H9 (cell line): ENCODE results near the gene TGM2. TPM values are rescaled to one million over a fixed set of nuclear protein-coding genes. Genes with fewer than 3 reads are reported as not detected.

Experiments used
- DNase-seq: peaks from one replicate; pipeline ENCODE4 v3.0.0-alpha.2; 2017
- H2AFZ ChIP-seq: one replicate; pipeline ENCODE4 v1.6.1; 2013; ENCODE audit warnings: mild to moderate bottlenecking, low read length, control low read depth, moderate library complexity
- H2AK5ac ChIP-seq: 2 replicates; pipeline ENCODE4 v1.6.1; 2013; ENCODE audit warnings: low read length, control low read depth, mixed read lengths; ENCODE audit not compliant: insufficient read length
- H2BK120ac ChIP-seq: one replicate; pipeline ENCODE4 v1.6.1; 2013; ENCODE audit warnings: low read depth, mild to moderate bottlenecking, low read length, control low read depth, inconsistent platforms; ENCODE audit not compliant: poor library complexity, severe bottlenecking
- H2BK12ac ChIP-seq: 2 replicates; pipeline ENCODE4 v1.6.1; 2013; ENCODE audit warnings: low read length, control low read depth, mixed read lengths, low read depth; ENCODE audit not compliant: insufficient read length
- H2BK15ac ChIP-seq: 2 replicates; pipeline ENCODE4 v1.6.1; 2013; ENCODE audit warnings: low read depth, low read length, control low read depth
- H2BK20ac ChIP-seq: one replicate; pipeline ENCODE4 v1.6.1; 2013; ENCODE audit warnings: low read depth, mild to moderate bottlenecking, low read length, control low read depth, inconsistent platforms; ENCODE audit not compliant: poor library complexity, severe bottlenecking
- H2BK5ac ChIP-seq: 2 replicates; pipeline ENCODE4 v1.6.1; 2013; ENCODE audit warnings: low read length, control low read depth, mixed read lengths; ENCODE audit not compliant: insufficient read length
- H3K14ac ChIP-seq: 2 replicates; pipeline ENCODE4 v1.6.1; 2013; ENCODE audit warnings: low read length, control low read depth; ENCODE audit not compliant: insufficient read depth
- H3K18ac ChIP-seq: 2 replicates; pipeline ENCODE4 v1.6.1; 2013; ENCODE audit warnings: low read depth, mild to moderate bottlenecking, mixed read lengths, low read length, control low read depth; ENCODE audit not compliant: insufficient read length
- H3K23ac ChIP-seq: 2 replicates; pipeline ENCODE4 v1.6.1; 2013; ENCODE audit warnings: low read length, control low read depth, mixed read lengths, low read depth; ENCODE audit not compliant: insufficient read length
- H3K23me2 ChIP-seq: 2 replicates; pipeline ENCODE4 v1.6.1; 2013; ENCODE audit warnings: low read depth, mild to moderate bottlenecking, mixed read lengths, low read length, control low read depth; ENCODE audit not compliant: insufficient read length, poor library complexity, severe bottlenecking
- H3K27ac ChIP-seq: 2 replicates; pipeline ENCODE4 v1.5.1; 2013; ENCODE audit warnings: low read length, control low read depth, mixed read lengths, low read depth; ENCODE audit not compliant: insufficient read length
- H3K27me3 ChIP-seq: 2 replicates; pipeline ENCODE4 v1.6.1; 2013; ENCODE audit warnings: low read length, control low read depth, inconsistent platforms; ENCODE audit not compliant: insufficient read depth
- H3K4ac ChIP-seq: 2 replicates; pipeline ENCODE4 v1.6.1; 2013; ENCODE audit warnings: low read depth, mild to moderate bottlenecking, control low read depth, inconsistent platforms, low read length, moderate library complexity
- H3K4me1 ChIP-seq: 2 replicates; pipeline ENCODE4 v1.6.1; 2013; ENCODE audit warnings: low read length, control low read depth, inconsistent platforms; ENCODE audit not compliant: insufficient read depth
- H3K4me2 ChIP-seq: 2 replicates; pipeline ENCODE4 v1.6.1; 2013; ENCODE audit warnings: low read length, control low read depth, mixed read lengths; ENCODE audit not compliant: insufficient read length, insufficient read depth
- H3K56ac ChIP-seq: 2 replicates; pipeline ENCODE4 v1.6.1; 2013; ENCODE audit warnings: low read depth, mild to moderate bottlenecking, mixed read lengths, low read length, control low read depth; ENCODE audit not compliant: insufficient read length
- H3K79me1 ChIP-seq: 2 replicates; pipeline ENCODE4 v1.6.1; 2013; ENCODE audit warnings: low read depth, mild to moderate bottlenecking, moderate library complexity, low read length, control low read depth, inconsistent platforms; ENCODE audit not compliant: insufficient read depth, poor library complexity, severe bottlenecking
- H3K79me2 ChIP-seq: 2 replicates; pipeline ENCODE4 v1.6.1; 2013; ENCODE audit warnings: low read length, control low read depth, inconsistent platforms; ENCODE audit not compliant: insufficient read depth
- H3K9ac ChIP-seq: 2 replicates; pipeline ENCODE4 v1.6.1; 2013; ENCODE audit warnings: low read length, control low read depth, mixed read lengths; ENCODE audit not compliant: insufficient read length; ENCODE audit errors: extremely low read depth
- H3K9me3 ChIP-seq: one replicate; pipeline ENCODE4 v1.6.1; 2013; ENCODE audit warnings: low read depth, low read length, inconsistent platforms; ENCODE audit not compliant: control insufficient read depth
- H3T11ph ChIP-seq: one replicate; pipeline ENCODE4 v1.6.1; 2013; ENCODE audit warnings: mild to moderate bottlenecking, low read length, control low read depth, inconsistent platforms
- H4K20me1 ChIP-seq: one replicate; pipeline ENCODE4 v1.6.1; 2013; ENCODE audit not compliant: control insufficient read depth, insufficient read length, insufficient read depth
- H4K5ac ChIP-seq: 2 replicates; pipeline ENCODE4 v1.6.1; 2013; ENCODE audit warnings: low read depth, mild to moderate bottlenecking, mixed read lengths, low read length, control low read depth; ENCODE audit not compliant: insufficient read length
- H4K8ac ChIP-seq: replicated peaks from 2 replicates; pipeline ENCODE4 v1.6.1; 2013; ENCODE audit warnings: low read length, control low read depth, mixed read lengths, low read depth; ENCODE audit not compliant: insufficient read length
- H4K91ac ChIP-seq: 2 replicates; pipeline ENCODE4 v1.6.1; 2013; ENCODE audit warnings: low read depth, mild to moderate bottlenecking, moderate library complexity, mixed read lengths, low read length, control low read depth; ENCODE audit not compliant: insufficient read length
- H3K27ac Mint-ChIP-seq, 3 experiments: 2 replicates in 2 of 3; 3 replicates in 1 of 3; pipeline ENCODE4 v1.8.0; 2020 to 2021; ENCODE audit warnings: mixed read lengths in 3 of 3, mild to moderate bottlenecking in 1 of 3, moderate library complexity in 1 of 3
- H3K27me3 Mint-ChIP-seq: 2 replicates; pipeline ENCODE4 v1.8.0; 2021; ENCODE audit warnings: low read depth, mild to moderate bottlenecking, moderate library complexity, mixed read lengths
- H3K36me3 Mint-ChIP-seq, 3 experiments: 2 replicates in 2 of 3; 3 replicates in 1 of 3; pipeline ENCODE4 v1.8.0; 2020 to 2021; ENCODE audit warnings: low read depth in 3 of 3, mixed read lengths in 3 of 3; ENCODE audit not compliant: insufficient read depth in 1 of 3
- H3K4me1 Mint-ChIP-seq, 2 experiments: 2 replicates each; pipeline ENCODE4 v1.8.0; 2020; ENCODE audit warnings: mixed read lengths in 2 of 2
- H3K4me3 Mint-ChIP-seq, 2 experiments: 2 replicates in 1 of 2; 3 replicates in 1 of 2; pipeline ENCODE4 v1.8.0; 2020 to 2021; ENCODE audit warnings: mild to moderate bottlenecking in 2 of 2, mixed read lengths in 2 of 2, moderate library complexity in 1 of 2
- H3K9me3 Mint-ChIP-seq, 2 experiments: 2 replicates in 1 of 2; 3 replicates in 1 of 2; pipeline ENCODE4 v1.8.0; 2020; ENCODE audit warnings: mild to moderate bottlenecking in 2 of 2, mixed read lengths in 2 of 2, moderate library complexity in 1 of 2
- WGBS: extraction: QIAGEN DNeasy Blood & Tissue Kit; methylation state at CpG from one replicate; pipeline ENCODE4 v1.1.7; 2013; ENCODE audit warnings: missing lambda C conversion rate, low lambda C conversion rate, mixed read lengths; ENCODE audit not compliant: insufficient read length; ENCODE audit errors: extremely low coverage; 5-methylcytosine and 5-hydroxymethylcytosine counted together
- total RNA-seq: library from RNA; stranded (reverse); gene quantifications from 2 replicates; pipeline ENCODE4 v1.2.1, GENCODE V29; 2021
- TF ChIP-seq, protein P1 (sequence below): fragments of 200-600 bp; sonication (generic); conservative IDR thresholded peaks from 3 replicates; pipeline ENCODE4 v1.8.0; 2021; ENCODE audit warnings: antibody characterized with exemption, mild to moderate bottlenecking

The TGM2 gene
- total RNA-seq, 1 experiment from 2014 or later: 1.1 TPM

- H3K4me3 Mint-ChIP-seq: no peak overlapping the region
- no peaks in the 10 kb centered on the region for H3K27me3 Mint-ChIP-seq
- peaks cover 5 to 6% of the 10 kb centered on the region in 2 experiments; a peak in 2 of 4 replicates for H3K4me1 Mint-ChIP-seq
- no peaks in the 10 kb centered on the region for H3K9me3 Mint-ChIP-seq
- no peaks in the 10 kb centered on the region for H4K20me1 ChIP-seq
- H2BK12ac ChIP-seq: no peak overlapping the region
- H2AFZ ChIP-seq: no peak overlapping the region
- no peak overlapping the region for H2BK20ac ChIP-seq
- no peak overlapping the region for H4K91ac ChIP-seq
- H3K36me3 Mint-ChIP-seq: no peaks in the 10 kb centered on the region
- no peak overlapping the region for H2BK15ac ChIP-seq
- H3K79me2 ChIP-seq: no peaks in the 10 kb centered on the region
- no peak overlapping the region for H4K5ac ChIP-seq
- no peak overlapping the region for H2AK5ac ChIP-seq
- H3K27me3 ChIP-seq: no peaks in the 10 kb centered on the region
- H2BK120ac ChIP-seq: no peak overlapping the region
- no peak overlapping the region for H3K9ac ChIP-seq
- H3T11ph ChIP-seq: no peak overlapping the region
- no peak overlapping the region for H4K8ac ChIP-seq
- H3K27ac Mint-ChIP-seq: no peak overlapping the region
- no peak overlapping the region for H3K23ac ChIP-seq
- H3K14ac ChIP-seq: no peak overlapping the region
- H3K27ac ChIP-seq: no peak overlapping the region
- TF ChIP-seq, protein P1, sequence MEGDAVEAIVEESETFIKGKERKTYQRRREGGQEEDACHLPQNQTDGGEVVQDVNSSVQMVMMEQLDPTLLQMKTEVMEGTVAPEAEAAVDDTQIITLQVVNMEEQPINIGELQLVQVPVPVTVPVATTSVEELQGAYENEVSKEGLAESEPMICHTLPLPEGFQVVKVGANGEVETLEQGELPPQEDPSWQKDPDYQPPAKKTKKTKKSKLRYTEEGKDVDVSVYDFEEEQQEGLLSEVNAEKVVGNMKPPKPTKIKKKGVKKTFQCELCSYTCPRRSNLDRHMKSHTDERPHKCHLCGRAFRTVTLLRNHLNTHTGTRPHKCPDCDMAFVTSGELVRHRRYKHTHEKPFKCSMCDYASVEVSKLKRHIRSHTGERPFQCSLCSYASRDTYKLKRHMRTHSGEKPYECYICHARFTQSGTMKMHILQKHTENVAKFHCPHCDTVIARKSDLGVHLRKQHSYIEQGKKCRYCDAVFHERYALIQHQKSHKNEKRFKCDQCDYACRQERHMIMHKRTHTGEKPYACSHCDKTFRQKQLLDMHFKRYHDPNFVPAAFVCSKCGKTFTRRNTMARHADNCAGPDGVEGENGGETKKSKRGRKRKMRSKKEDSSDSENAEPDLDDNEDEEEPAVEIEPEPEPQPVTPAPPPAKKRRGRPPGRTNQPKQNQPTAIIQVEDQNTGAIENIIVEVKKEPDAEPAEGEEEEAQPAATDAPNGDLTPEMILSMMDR: no peak
- no peaks in the 10 kb centered on the region for H3K9me3 ChIP-seq
- H3K56ac ChIP-seq: no peak overlapping the region
- H2BK5ac ChIP-seq: no peak overlapping the region
- no peaks in the 10 kb centered on the region for H3K79me1 ChIP-seq
- no peak overlapping the region for H3K4ac ChIP-seq
- no CpG with 5 or more reads among the region's 6 CpGs for WGBS
- H3K23me2 ChIP-seq: no peaks in the 10 kb centered on the region
- H3K4me2 ChIP-seq: no peak overlapping the region
- no peak for DNase-seq
- H3K4me1 ChIP-seq: no peaks in the 10 kb centered on the region; the same call in 1 of the 2 replicates
- H3K18ac ChIP-seq: no peak overlapping the region
These were observed 45.6 kb downstream of the TGM2 start for GRCh38 chr20:38119446-38119845.
